ENCODE results near the gene KLHDC8A. TPM values are rescaled to one million over a fixed set of nuclear protein-coding genes. Genes with fewer than 3 reads are reported as not detected.
A peak's percentile ranks its signal among the peaks of the same experiment; 100 is the strongest.

Gene KLHDC8A
- total and polyA plus RNA-seq, 9 of the 15 experiments (the other 6 are each of a cell fraction or from before 2014, with no cell fraction given): 0.01 to 0.54 (median 0.04) TPM; not detected in 6

- TF ChIP-seq CEBPB (tag; IDR thresholded peaks at IDR 0.05) (peak; percentile 67), JUND (IDR thresholded peaks at IDR 0.05; ENCODE audit: borderline replicate concordance, low read depth, low read length) (peak; percentile 47; the same call in 1 of the 2 replicates), JUND (tag; IDR thresholded peaks at IDR 0.05; ENCODE audit: borderline replicate concordance, low read depth, low read length) (no peak), CEBPG (CRISPR knock-in tag; IDR thresholded peaks at IDR 0.05) (no peak), CEBPG (tag; conservative IDR thresholded peaks at IDR 0.05 in 1 of 2, IDR thresholded peaks at IDR 0.05 in 1 of 2) (peak in 1 of 2 experiments; percentile 88; a peak in 3 of 4 replicates), KLF6 (CRISPR knock-in tag; IDR thresholded peaks at IDR 0.05; ENCODE audit: borderline replicate concordance) (no peak), GABPB1 (CRISPR knock-in tag; IDR thresholded peaks at IDR 0.05) (no peak), ARID2 (IDR thresholded peaks at IDR 0.05) (peak; percentile 91), MEF2A (IDR thresholded peaks at IDR 0.05; ENCODE audit: control insufficient read depth, low read depth, low read length) (no peak), ATF3 (IDR thresholded peaks at IDR 0.05) (peak; percentile 40; the same call in 1 of the 2 replicates), ATF3 (CRISPR knock-in tag; conservative IDR thresholded peaks at IDR 0.05) (no peak), TSHZ1 (CRISPR knock-in tag; IDR thresholded peaks at IDR 0.05) (no peak), MAFK (IDR thresholded peaks at IDR 0.05; ENCODE audit: low read length) (0 out of 2 replicates have a peak, but pooled peaks have one; percentile 21), CSDE1 (IDR thresholded peaks at IDR 0.05) (no peak), BCOR (IDR thresholded peaks at IDR 0.05) (no peak), PHB (CRISPR knock-in tag; IDR thresholded peaks at IDR 0.05) (no peak), ARID3A (IDR thresholded peaks at IDR 0.05; ENCODE audit: borderline replicate concordance, low read depth, low read length) (no peak), STAG1 (CRISPR knock-in tag; IDR thresholded peaks at IDR 0.05; ENCODE audit: borderline replicate concordance) (peak; percentile 64; the same call in 1 of the 2 replicates), MECOM (CRISPR knock-in tag; IDR thresholded peaks at IDR 0.05) (no peak), ZNF384 (IDR thresholded peaks at IDR 0.05; ENCODE audit: low read depth, low read length) (peak; percentile 73), JUNB (CRISPR knock-in tag; conservative IDR thresholded peaks at IDR 0.05) (no peak), CC2D1A (IDR thresholded peaks at IDR 0.05) (peak; percentile 57), POLR2G (IDR thresholded peaks at IDR 0.05; ENCODE audit: low read depth, low read length) (no peak), CBX3 (IDR thresholded peaks at IDR 0.05; ENCODE audit: borderline replicate concordance in 1 of 2, low read length in 2 of 2) (no peak), ZNF253 (CRISPR knock-in tag; conservative IDR thresholded peaks at IDR 0.05) (no peak)
Observed at GRCh38 chr1:205396967-205397616, 40.4 kb upstream of the KLHDC8A start (continued).
